ENCODE data around the gene RABGEF1. TPM values are rescaled to one million over a fixed set of nuclear protein-coding genes. Genes with fewer than 3 reads are reported as not detected.
A peak's percentile ranks its signal among the peaks of the same experiment; 100 is the strongest.
"Not testable (repeated sequence)": the region's sequence is repeated elsewhere in the genome, so short reads cannot be mapped to it uniquely, and the experiment has no call there.

Gene RABGEF1
- total RNA-seq, 1 donor from 2014 or later = 19.4 TPM

- Mint-ChIP-seq H3K4me1 (ENCODE audit: low read depth) (peaks cover 1% of the 10 kb centered on the region), H3K36me3 (ENCODE audit: insufficient read depth) (peaks cover 19% of the 10 kb centered on the region), H3K27me3 (no peaks in the 10 kb centered on the region), H3K4me3 (ENCODE audit: low read depth) (no peak overlapping the region), H3K9me3 (ENCODE audit: low read depth) (no peaks in the 10 kb centered on the region), H3K27ac (no peak overlapping the region)
- TF ChIP-seq CTCF (IDR thresholded peaks at IDR 0.05; ENCODE audit: unreplicated experiment) = no peak
- DNase-seq (ENCODE audit: low spot score, unreplicated experiment) = no peak
Measured at GRCh38 chr7:66810716-66811115, 70.2 kb downstream of the RABGEF1 start.

GRCh38 chr7:66815186-66815875 lies 74.8 kb downstream of the RABGEF1 start:
- not testable (repeated sequence) for H3K27me3 Mint-ChIP-seq; H3K27ac Mint-ChIP-seq; H3K36me3 Mint-ChIP-seq (ENCODE audit: insufficient read depth); H3K9me3 Mint-ChIP-seq (ENCODE audit: low read depth); DNase-seq (ENCODE audit: low spot score, unreplicated experiment); H3K4me3 Mint-ChIP-seq (ENCODE audit: low read depth); H3K4me1 Mint-ChIP-seq (ENCODE audit: low read depth)

GRCh38 chr7:66815951-66816350 lies 75.4 kb downstream of the RABGEF1 start:
- Mint-ChIP-seq H3K4me1 (ENCODE audit: low read depth) (peaks cover 1% of the 10 kb centered on the region), H3K27me3 (no peaks in the 10 kb centered on the region), H3K27ac (no peak overlapping the region), H3K36me3 (ENCODE audit: insufficient read depth) (peaks cover 3% of the 10 kb centered on the region), H3K9me3 (ENCODE audit: low read depth) (no peaks in the 10 kb centered on the region), H3K4me3 (ENCODE audit: low read depth) (no peak overlapping the region)
- no peak for DNase-seq (ENCODE audit: low spot score, unreplicated experiment)
- no peak for TF ChIP-seq CTCF (IDR thresholded peaks at IDR 0.05; ENCODE audit: unreplicated experiment)

- not testable (repeated sequence) for H3K4me3 Mint-ChIP-seq (ENCODE audit: low read depth); H3K27me3 Mint-ChIP-seq; H3K4me1 Mint-ChIP-seq (ENCODE audit: low read depth); H3K9me3 Mint-ChIP-seq (ENCODE audit: low read depth); H3K36me3 Mint-ChIP-seq (ENCODE audit: insufficient read depth); DNase-seq (ENCODE audit: low spot score, unreplicated experiment); H3K27ac Mint-ChIP-seq
Measured at GRCh38 chr7:66816658-66817057, 76.1 kb downstream of the RABGEF1 start.

GRCh38 chr7:66817208-66817795 lies 76.8 kb downstream of the RABGEF1 start:
- H3K4me3 Mint-ChIP-seq (ENCODE audit: low read depth); H3K27ac Mint-ChIP-seq; H3K4me1 Mint-ChIP-seq (ENCODE audit: low read depth); H3K36me3 Mint-ChIP-seq (ENCODE audit: insufficient read depth); H3K27me3 Mint-ChIP-seq; H3K9me3 Mint-ChIP-seq (ENCODE audit: low read depth); DNase-seq (ENCODE audit: low spot score, unreplicated experiment): not testable (repeated sequence)

- H3K36me3 Mint-ChIP-seq (ENCODE audit: insufficient read depth); H3K4me1 Mint-ChIP-seq (ENCODE audit: low read depth); DNase-seq (ENCODE audit: low spot score, unreplicated experiment); H3K4me3 Mint-ChIP-seq (ENCODE audit: low read depth); H3K27me3 Mint-ChIP-seq; H3K9me3 Mint-ChIP-seq (ENCODE audit: low read depth): not testable (repeated sequence)
- H3K27ac Mint-ChIP-seq = peak overlapping the region; percentile 37
Measured at GRCh38 chr7:66817956-66818355, 77.4 kb downstream of the RABGEF1 start.

GRCh38 chr7:66824041-66824440 lies 83.5 kb downstream of the RABGEF1 start:
- H3K27me3 Mint-ChIP-seq = no peaks in the 10 kb centered on the region
- DNase-seq (ENCODE audit: low spot score, unreplicated experiment) = no peak
- TF ChIP-seq CTCF (IDR thresholded peaks at IDR 0.05; ENCODE audit: unreplicated experiment) = no peak
- no peak overlapping the region for H3K27ac Mint-ChIP-seq
- no peaks in the 10 kb centered on the region for H3K9me3 Mint-ChIP-seq (ENCODE audit: low read depth)
- no peak overlapping the region for H3K4me3 Mint-ChIP-seq (ENCODE audit: low read depth)
- no peaks in the 10 kb centered on the region for H3K36me3 Mint-ChIP-seq (ENCODE audit: insufficient read depth)
- no peaks in the 10 kb centered on the region for H3K4me1 Mint-ChIP-seq (ENCODE audit: low read depth)
